NCI-H2107 treated with DMSO at 0.1 percent for 48 hours (cell line): ENCODE measurements around the gene GABBR2.

Experiments used
- DNase-seq: peaks from one replicate; lab custom pipeline; 2025; ENCODE audit not compliant: unreplicated experiment; lab: John Stamatoyannopoulos, UW

The GABBR2 gene

DNA sequence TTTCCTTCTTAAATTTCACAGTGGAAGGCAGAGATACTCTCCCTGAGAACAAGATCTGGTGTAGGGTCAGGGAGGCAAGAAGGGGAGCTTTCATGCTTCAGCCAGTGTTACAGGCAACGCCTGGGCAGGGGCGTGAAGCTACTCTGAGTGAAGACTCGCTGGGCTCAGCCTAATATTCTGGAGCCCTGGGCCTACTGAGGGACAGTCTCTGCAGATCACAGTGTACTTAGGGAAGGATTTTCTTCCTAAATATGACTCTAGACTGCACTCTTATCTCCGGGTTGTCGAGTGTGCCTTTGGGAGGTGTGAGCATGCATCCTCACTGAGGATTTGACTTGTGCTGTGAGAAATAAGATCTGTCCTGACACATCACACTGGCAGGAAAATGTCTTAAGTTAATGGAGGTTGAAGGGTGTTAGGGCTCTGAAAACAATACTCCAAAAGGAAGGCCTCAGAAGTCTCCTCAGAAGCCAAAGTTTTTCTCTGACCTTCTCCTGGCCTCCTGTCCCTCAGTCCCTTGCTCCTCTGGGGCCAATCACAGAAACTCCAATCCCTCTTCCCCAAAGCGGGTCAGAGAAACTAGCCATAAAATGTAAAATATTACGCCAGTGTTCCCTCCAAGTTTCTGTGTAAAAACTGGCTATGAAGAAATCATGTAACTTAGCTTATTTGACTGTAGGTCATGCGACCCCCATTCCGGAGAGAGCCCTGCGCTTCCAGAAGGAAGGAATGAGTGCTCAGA, 296.5 kb downstream of the GABBR2 start:
- DNase-seq = no peak

DNA sequence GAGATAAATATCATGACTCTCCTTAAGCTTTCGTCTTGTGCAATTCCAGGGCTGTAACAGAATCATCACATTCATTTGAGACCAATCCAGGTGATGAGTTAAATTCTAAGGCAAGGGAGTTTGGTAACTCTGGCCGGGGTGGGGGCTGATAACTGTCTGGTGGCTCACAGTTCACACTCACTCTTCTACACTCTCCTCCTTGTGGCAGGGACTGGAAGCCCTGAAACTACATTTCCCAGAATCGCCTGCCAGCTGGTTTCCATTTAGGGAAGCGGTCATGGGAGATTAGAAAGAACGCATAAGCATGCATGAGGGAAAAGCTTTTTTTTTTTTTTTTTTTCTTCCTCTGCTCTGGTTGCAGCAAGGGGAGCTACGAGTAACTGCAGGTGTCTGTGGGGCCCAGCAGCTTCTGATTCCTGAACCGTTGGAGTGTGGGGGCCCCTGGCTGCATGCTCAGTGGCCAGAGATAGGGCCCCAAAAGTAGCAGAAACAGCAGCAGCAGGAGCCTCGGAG, 298.5 kb downstream of the GABBR2 start:
- DNase-seq = no peak

DNA sequence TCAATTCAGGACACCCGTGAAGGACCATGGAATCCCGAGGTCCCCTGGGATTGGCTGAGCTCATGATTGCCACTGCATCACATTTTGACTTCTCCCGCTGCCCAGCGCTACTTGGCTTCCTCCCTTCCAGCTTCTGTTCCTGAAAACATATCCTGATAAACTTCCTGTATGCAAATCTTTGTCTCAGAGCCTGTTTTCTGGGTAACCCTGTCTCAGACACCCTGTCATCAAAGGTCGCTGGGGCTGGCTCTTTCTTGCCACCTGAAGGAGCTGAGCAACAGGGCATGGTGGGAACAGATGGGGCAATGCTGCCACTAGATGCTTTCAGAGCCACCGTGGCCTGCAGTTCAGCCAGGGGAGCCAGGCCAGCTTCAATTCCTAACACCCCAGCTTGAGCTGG, 299.0 kb downstream of the GABBR2 start:
- no peak for DNase-seq

DNA sequence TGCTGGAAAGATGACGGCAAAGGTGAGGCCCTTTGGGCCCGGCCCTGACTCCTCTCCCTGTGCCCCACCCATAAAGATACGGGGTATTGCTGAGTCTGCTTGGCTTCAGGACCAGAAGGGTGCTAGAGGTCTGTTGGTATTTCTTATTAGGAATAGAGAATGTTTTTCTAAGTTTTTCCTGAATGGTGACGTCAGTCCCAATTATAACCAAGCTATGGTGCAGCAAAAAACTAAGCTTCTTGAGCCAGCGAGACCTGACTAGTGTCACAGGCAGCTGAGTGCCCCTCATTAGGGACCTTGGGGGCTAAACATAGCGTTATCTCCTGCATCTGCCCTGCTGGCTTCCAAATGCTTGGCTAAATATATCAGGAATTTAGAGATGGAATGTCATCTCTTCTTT, 302.3 kb downstream of the GABBR2 start:
- DNase-seq = no peak

DNA sequence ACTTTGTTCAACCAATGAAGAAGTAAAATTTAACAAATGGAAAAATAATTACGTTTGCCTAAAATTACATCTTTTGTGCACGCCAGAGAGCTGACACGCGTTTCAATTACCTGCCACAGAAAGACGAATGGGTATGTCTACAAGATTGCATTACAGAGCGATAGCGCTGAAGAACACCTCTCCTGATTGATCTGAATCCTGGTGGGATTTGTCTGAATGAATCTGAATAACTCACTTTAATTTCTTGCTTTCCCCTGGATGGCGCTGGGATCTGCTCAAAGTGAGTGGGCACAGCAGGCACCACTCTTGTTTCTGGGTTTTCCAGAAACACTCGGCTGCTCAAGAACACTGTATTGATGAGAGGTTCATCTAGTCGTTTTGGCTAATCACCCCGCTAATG, 304.5 kb downstream of the GABBR2 start:
- DNase-seq = no peak

DNA sequence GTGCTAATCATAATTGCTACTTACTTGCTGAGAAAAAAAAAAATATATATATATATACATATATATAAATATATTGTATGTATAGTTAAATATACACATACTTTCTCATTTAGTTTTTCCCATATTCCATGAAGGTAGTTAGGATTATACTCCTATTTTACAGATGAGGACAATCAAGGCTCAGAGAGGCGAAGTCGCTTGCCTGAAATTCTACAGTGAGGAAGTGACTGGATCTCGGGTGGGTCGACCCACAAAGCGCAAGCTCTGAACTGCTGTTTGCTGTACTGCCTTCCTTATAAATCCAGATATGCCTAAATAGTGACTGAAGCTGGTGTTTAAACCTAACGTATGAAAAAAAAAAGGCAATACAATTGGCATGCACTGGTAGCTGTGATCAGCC, 305.0 kb downstream of the GABBR2 start:
- DNase-seq = no peak

DNA sequence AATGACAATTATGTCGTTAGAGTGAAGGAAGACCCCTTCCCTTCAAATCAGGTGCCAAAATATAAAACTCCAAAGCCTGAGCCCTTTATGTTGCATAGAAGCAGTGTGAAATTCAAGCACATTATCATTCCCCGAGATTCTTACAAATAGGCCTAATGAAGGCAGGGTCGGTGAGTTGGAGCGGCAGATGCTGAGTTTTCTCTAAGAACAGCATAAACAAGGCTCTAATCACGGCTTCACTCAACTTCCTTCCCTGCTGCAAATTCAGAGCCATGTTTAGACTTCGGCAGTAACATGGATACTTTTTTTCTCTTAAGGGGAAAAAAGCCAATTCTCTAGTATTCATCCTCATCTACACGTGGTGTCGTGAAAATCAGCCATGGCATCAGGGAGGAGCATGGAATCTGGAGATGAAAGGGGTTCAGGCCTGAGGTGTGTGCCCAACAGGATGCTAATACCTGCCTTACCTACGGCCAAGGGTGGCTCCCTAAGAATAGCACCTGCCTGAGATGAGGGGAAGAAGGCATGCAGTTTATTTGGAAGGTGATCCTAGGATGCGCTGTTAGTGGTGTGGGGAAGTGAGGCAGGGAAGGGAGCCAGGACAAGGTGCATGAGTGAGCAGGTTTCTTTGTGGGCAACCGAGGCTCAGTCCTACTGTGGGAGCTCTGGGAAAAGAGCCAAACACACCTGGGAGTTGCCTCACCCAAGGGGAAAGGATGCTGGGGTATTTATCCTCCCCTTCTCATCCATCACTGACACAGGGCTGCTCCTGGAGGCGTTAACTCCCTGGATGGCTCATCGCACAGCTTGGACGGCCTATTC, 306.5 kb downstream of the GABBR2 start:
- DNase-seq = no peak

DNA sequence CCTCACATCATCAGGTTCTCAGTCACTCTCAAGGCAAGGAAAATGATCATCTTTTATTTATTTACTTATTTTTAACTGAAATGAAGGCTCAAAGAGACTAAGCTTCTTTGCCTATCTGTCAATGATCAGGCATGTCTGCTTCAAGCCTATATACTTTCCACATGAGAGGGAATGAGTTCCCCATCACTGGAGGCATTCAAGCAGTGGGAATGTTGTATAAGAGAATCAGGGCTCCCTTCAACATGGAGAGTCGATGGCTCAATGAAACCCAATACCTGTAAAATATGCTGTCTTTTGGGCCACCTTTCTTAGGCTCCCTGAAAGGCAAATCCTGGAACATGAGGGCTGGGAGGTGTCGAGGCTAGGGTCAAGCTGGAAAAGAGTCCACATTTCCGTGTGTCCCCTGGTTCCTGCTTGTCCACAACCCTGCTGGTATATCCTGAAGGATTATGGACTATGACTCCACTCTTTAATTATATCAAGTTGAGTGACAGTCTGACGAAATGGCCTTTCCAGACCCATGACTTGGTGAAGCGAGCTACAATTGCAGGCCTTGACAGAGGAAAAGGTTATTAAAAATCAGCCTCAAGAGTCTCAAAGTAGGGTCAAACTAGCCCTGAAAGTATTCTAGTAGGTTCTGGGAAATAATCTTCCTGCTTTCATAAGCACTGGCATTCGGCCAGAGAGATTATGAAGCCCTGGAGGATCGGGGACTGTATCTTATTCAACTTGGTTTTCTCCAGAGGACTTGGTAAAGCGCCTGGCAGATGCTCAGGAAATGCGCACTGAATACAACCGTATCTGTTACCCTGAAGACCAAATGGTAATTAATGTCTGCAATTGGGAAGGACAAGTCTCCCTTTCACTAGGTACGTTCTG, 307.4 kb downstream of the GABBR2 start:
- no peak for DNase-seq

DNA sequence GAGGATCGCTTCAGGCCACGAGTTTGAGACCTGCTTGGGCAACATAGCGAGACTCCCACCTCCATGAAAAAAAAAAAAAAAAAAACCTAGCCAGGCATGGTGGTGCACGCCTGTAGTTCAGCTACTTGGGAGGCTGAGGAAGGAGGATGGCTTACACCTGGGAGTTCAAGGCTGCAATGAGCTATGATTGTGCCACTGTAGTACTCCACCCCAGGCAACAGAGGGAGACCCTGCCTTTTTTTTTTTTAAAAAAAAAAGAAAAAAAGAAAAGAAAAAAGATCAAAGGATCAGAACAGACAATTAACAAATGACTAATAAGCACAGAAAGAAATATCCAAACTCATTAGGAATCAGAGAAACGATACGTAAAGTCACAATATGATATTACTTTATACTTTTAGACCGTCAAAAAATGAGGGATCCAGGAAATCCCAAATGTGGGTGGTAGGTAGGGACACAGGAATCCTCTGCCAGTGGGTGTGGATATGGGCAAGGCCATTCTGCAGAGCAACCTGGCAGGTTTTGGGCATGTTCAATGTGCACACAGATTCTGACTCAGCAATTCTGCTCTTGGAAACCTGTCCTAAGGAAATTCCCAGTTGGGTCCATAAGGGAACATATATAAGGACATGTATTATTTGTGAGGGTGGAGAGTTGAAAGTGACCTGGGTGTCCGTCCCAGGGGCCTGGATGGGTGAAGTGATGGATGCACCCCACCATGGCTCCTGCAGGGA, 308.6 kb downstream of the GABBR2 start:
- DNase-seq = no peak

DNA sequence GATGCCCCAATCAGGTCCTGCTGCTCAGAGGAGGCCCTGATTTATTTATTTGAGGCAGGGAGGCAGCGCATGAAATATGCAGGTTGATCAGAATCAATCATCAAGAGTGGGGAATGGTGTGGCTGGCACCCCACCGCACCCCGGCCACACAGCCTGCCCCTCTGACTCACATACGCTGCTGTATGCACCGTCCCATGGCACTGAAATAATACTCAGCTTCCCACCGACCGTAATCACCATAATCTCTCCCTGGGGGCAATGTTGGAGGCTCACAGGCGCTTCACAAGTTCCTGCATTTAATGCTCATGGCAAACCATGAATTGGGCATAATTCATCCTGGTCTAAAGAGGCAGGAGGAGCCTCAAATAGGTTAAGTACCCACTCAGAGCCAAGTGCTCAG, 312.1 kb downstream of the GABBR2 start:
- no peak for DNase-seq

DNA sequence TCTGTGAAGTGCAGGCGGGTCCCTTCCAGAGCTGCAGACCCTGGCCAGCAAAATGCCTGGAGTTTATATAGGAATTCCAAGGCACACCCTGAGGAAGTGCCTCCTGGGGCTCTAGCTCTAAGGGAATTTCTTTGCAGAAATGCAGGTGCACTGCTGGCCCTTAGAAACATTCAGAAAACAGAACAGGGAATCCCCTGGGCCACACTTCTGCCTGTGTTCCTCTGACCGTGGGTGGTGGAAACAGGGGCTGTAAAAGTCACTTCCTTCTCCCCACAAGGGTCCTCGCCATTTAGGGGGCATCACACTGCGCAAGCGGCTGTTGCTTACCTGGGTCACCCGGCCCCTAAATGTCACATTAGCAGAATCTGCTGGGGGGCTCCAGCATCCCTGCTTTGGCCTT, 312.5 kb downstream of the GABBR2 start:
- DNase-seq = no peak

DNA sequence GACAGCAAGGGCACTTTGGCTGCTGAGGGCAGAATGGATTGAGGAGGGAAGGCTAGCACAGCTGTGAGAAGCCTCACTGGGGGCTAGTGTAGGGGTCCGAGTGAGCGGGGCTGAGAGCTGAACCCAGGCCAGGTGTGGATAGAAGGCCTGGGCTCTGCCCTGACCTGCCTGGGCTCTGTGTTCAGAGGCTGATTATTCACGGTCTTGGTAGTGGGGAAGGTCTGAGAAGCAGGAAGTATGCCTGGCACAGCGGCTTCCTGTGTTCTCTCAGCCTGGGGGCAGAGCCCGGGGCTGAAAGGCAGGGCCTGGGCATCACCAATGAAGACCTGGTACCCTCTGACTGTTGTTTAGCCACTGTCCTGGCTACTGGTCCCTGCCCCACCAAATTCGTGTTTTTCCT, 316.9 kb downstream of the GABBR2 start:
- DNase-seq = no peak

DNA sequence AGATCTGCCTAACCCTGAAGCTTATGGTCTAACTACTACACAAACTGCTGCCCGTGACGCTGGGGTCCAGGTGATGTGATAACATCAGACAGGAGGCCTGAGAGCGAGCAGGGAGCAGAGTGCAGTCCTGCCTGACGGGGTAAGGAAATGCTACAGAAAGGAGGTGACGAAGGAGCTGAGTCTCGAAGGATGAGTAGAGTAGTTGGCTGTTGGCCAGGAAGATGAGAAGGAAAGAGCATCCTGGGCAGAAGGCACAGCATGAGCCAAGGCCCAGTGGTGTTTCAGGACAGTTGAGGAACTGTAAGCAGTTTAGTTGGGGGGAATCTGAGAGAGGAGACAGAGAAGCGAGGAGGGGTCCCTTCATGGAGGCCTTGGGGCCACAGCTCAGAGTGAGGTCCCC, 317.3 kb downstream of the GABBR2 start:
- no peak for DNase-seq

DNA sequence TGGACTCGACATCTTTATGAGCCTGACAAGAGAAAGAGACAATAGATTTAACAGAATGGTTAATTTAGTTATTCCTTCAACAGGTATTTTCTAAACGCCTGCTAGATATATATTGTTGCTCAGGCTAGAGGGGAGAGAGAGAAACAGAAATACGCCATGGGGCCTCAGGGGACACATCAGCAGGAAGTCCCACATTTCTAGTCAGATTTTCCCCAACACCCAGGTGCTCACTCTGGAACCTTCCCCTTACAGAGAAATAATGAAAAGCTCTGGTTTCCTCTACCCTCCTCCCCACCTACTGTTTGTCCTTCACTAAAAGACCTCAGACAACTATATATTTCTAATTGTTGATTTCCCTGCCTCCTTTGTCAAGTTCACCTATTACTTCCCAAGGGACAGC, 323.0 kb downstream of the GABBR2 start:
- DNase-seq = no peak

DNA sequence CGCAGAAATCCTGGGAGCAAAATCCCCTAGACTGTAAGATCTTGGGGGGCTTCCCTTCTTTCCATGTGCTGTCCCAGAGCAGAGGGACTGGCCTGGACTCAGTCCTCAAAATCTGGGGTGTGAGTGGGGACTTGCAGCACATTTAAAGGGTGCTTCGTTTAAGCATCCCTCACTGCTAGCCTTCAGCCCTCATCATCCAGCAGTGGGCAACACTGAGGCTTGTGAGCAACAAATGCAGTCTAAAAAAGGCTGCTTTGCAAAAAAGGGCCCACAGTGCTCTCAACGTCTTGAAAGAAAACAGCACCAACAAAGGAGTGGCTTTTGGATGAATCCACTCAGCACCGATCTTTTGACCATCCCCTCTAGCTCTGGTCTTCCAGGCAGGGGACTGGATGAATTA, 325.0 kb downstream of the GABBR2 start:
- DNase-seq = no peak

DNA sequence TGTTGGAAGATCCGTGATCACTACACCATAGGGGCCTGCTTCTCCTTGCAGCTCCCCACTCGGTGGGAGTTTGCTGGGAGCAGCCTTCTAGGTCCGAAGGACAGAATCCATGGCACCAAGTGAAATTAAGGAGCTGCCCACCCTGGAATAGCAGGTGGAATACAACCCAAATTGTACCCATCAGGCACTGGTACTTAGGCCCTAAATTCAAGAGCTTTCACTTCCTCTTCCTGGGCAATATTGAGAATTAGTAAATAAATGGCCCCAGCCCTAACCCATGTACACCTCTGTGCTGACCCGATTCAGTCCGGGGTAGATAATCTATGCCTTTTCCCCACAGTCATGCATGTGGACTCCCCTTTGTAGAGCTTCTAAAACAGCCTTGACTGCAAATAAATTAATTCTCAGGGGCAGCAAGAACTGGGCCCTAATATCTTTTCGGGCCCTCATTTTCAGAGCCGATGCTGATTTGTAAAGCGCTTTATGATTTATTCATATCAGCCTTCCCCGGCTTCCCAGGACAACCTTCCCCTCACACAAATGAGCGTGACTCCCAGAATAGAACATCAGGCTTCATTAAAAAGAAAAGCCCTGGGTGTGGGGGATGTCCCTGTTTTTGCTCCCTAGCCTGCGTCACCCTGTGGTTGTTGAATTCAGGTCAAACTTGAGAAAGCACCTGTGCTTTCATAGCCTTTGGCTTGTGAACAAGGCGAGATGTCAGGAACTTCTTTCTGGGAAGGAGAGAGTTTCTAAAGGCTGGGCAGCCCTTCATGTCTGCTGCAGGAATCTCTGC, 327.2 kb downstream of the GABBR2 start:
- DNase-seq = no peak

DNA sequence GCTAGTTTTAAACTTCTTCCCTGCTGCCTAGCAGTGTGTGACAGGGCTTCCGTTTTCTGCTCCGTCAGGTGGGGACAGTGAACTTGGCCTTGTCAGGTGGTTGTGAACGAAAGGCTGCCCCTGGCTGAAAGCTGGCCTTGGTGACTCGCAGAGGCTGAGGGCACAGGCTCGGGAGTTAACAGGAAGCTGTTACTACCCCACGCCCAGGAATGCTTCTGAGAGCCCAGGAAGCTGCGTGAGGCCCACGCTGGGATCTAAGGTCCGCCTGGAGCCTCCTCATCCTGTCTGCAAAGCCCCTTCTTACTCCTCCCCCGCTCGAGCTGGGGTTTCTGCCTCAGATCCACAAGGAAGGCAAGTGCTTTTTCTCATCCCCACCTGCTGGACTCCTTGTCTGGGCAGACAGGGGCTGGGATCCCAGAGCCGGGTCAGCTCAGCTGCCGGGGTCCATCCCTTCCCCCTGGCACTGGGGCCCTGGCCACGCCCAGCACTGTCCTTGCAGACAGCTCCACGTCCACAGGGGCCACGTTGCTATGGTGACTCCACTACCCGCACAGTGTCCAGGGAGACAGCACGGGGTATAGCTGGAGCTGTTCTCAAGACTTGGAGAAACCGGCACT, 328.6 kb downstream of the GABBR2 start:
- no peak for DNase-seq

DNA sequence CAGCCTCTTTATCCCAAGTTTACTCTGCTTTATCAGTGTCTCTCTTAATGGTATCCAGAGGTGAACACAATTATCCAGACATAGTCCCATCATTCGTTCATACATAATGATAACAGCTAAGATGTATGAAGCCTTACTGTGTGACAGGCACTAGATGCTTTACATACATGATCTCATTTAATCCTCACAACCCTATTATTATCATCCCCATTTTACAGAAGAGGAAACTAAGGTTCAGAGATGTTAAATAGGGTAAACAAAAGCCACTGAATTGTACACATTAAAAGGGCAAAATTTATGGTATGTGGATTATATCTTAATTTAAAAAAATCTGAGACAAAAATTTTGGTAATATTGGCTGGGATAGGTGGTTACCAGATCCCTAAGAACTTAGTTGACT, 329.2 kb downstream of the GABBR2 start:
- DNase-seq = no peak

DNA sequence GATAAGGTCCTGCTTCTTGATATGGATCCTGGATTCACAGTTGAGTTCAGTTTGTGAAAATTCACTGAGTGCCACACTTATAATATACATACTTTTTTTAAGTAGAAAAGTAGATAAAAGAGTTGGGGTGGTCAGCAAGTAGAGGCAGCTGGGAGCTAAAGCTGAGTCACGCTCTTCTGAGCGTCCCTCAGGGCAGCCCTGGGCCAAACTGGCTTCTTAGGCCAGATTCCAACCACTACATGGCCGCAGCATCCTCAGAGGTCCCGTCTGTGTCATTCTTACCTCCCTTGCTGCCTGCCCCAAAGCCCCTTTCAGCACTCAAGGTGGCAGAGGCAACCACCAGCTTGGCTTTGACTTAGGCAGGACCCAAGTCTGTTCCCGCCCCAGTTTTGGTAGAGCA, 329.9 kb downstream of the GABBR2 start:
- no peak for DNase-seq
